ENCODE data around the gene KCNQ1. TPM values are rescaled to one million over a fixed set of nuclear protein-coding genes. Genes with fewer than 3 reads are reported as not detected.
A peak's percentile ranks its signal among the peaks of the same experiment; 100 is the strongest.

Gene KCNQ1
- total RNA-seq, 3 donors from 2014 or later (not counting 1 experiment from before 2014, with no cell fraction given) = 1.9 to 7.8 (median 3.3) TPM

- no peak for TF ChIP-seq CTCF (IDR thresholded peaks at IDR 0.05)
- DNase-seq = no peak
- intact Hi-C loops (cut with micrococcal nuclease) = no loop called here
Measured at GRCh38 chr11:2401436-2401984, 43.3 kb upstream of the KCNQ1 start.

GRCh38 chr11:2402106-2402505 lies 42.7 kb upstream of the KCNQ1 start:
- peaks cover 26% of the 10 kb centered on the region for H3K36me3 ChIP-seq (ENCODE audit: control insufficient read depth, insufficient read depth, low read length)
- no peak for TF ChIP-seq CTCF (IDR thresholded peaks at IDR 0.05)
- 94% methylated on average over 13 of the region's 13 CpGs for WGBS (ENCODE audit: insufficient coverage)
- Mint-ChIP-seq H3K9me3 (no peaks in the 10 kb centered on the region), H3K27me3 (ENCODE audit: low read depth in 2 of 2) (no peaks in the 10 kb centered on the region), H3K27ac (no peak overlapping the region), H3K36me3 (no peaks in the 10 kb centered on the region), H3K4me1 (peaks cover 12 to 20% of the 10 kb centered on the region in 2 donors), H3K4me3 (no peak overlapping the region)
- H3K27me3 ChIP-seq (ENCODE audit: control insufficient read depth, insufficient read depth, low read length) = no peaks in the 10 kb centered on the region
- no peak for DNase-seq
- H3K4me1 ChIP-seq (ENCODE audit: control insufficient read depth, insufficient read depth, low read length) = peaks cover 28% of the 10 kb centered on the region
- no peak overlapping the region for H3K4me3 ChIP-seq (ENCODE audit: low read length)
- no peaks in the 10 kb centered on the region for H3K9me3 ChIP-seq (ENCODE audit: control insufficient read depth, insufficient read depth, low read length)
- H3K27ac ChIP-seq (ENCODE audit: low read length) = no peak overlapping the region
- intact Hi-C loops (cut with micrococcal nuclease) = no loop called here
- ATAC-seq = no peak

More at GRCh38 chr11:2401436-2401984, 43.3 kb upstream of the KCNQ1 start:
- peaks cover 32% of the 10 kb centered on the region for H3K36me3 ChIP-seq (ENCODE audit: control insufficient read depth, insufficient read depth, low read length)
- H3K36me3 Mint-ChIP-seq = no peaks in the 10 kb centered on the region
- H3K27me3 ChIP-seq (ENCODE audit: control insufficient read depth, insufficient read depth, low read length) = no peaks in the 10 kb centered on the region
- no peaks in the 10 kb centered on the region for H3K9me3 Mint-ChIP-seq
- no peaks in the 10 kb centered on the region for H3K27me3 Mint-ChIP-seq (ENCODE audit: low read depth in 2 of 2)
- peak overlapping the region; percentile 86 to 92 for H3K27ac Mint-ChIP-seq
- H3K4me3 Mint-ChIP-seq = peak overlapping the region; percentile 98
- no peak overlapping the region for H3K27ac ChIP-seq (ENCODE audit: low read length)
- H3K4me1 ChIP-seq (ENCODE audit: control insufficient read depth, insufficient read depth, low read length) = peaks cover 28% of the 10 kb centered on the region
- WGBS (ENCODE audit: insufficient coverage) = 60% methylated on average over 12 of the region's 12 CpGs
- no peaks in the 10 kb centered on the region for H3K9me3 ChIP-seq (ENCODE audit: control insufficient read depth, insufficient read depth, low read length)
- peak overlapping the region; percentile 88 for H3K4me3 ChIP-seq (ENCODE audit: low read length)
- no peak for ATAC-seq
- H3K4me1 Mint-ChIP-seq = peaks cover 12 to 20% of the 10 kb centered on the region in 2 donors

- H3K36me3 ChIP-seq (ENCODE audit: control insufficient read depth, insufficient read depth, low read length) = peaks cover 20% of the 10 kb centered on the region
- H3K4me1 ChIP-seq (ENCODE audit: control insufficient read depth, insufficient read depth, low read length) = peaks cover 28% of the 10 kb centered on the region
- Mint-ChIP-seq H3K4me1 (peaks cover 12 to 20% of the 10 kb centered on the region in 2 donors), H3K9me3 (no peaks in the 10 kb centered on the region), H3K27me3 (ENCODE audit: low read depth in 2 of 2) (no peaks in the 10 kb centered on the region), H3K27ac (no peak overlapping the region), H3K4me3 (no peak overlapping the region), H3K36me3 (no peaks in the 10 kb centered on the region)
- WGBS (ENCODE audit: insufficient coverage) = 94% methylated on average over 31 of the region's 31 CpGs
- ATAC-seq = no peak
- intact Hi-C loops (cut with micrococcal nuclease) = no loop called here
- H3K4me3 ChIP-seq (ENCODE audit: low read length) = no peak overlapping the region
- H3K27me3 ChIP-seq (ENCODE audit: control insufficient read depth, insufficient read depth, low read length) = no peaks in the 10 kb centered on the region
- no peak for DNase-seq
- H3K27ac ChIP-seq (ENCODE audit: low read length) = no peak overlapping the region
- H3K9me3 ChIP-seq (ENCODE audit: control insufficient read depth, insufficient read depth, low read length) = no peaks in the 10 kb centered on the region
- no peak for TF ChIP-seq CTCF (IDR thresholded peaks at IDR 0.05)
Measured at GRCh38 chr11:2402890-2403645, 41.7 kb upstream of the KCNQ1 start.
